Measurements from ENCODE around the gene PITPNM1.

- TF ChIP-seq CTCF (IDR thresholded peaks at IDR 0.05; ENCODE audit: poor library complexity, severe bottlenecking) (no peak), EZH2 (IDR thresholded peaks at IDR 0.05; ENCODE audit: borderline replicate concordance, insufficient read depth, low read length, poor library complexity, severe bottlenecking) (no peak), REST (IDR thresholded peaks at IDR 0.05; ENCODE audit: borderline replicate concordance) (no peak), EP300 (conservative IDR thresholded peaks at IDR 0.05; ENCODE audit: poor library complexity, severe bottlenecking) (no peak), POLR2AphosphoS5 (IDR thresholded peaks at IDR 0.05) (no peak), RAD21 (conservative IDR thresholded peaks at IDR 0.05) (no peak), MXI1 (conservative IDR thresholded peaks at IDR 0.05; ENCODE audit: poor library complexity, severe bottlenecking) (no peak)
These were observed 37.0 kb upstream of the PITPNM1 start for GRCh38 chr11:67542169-67542568.
